Tibial artery (tissue), 4 donors: ENCODE results near the gene RUNX2.

ENCODE experiments used
- DNase-seq, 2 donors: peaks; one replicate each; pipeline ENCODE4 v3.0.0-alpha.2; 2019
- H3K27ac ChIP-seq, 2 donors: fragments of 200-600 bp; sonication (generic) in 1 of 2; 1 replicate in 1 of 2; 2 replicates in 1 of 2; pipeline ENCODE4 v1.5.1; 2018 to 2019; ENCODE audit warnings: mild to moderate bottlenecking in 1 of 2
- H3K27me3 ChIP-seq, 2 donors: fragments of 200-600 bp; sonication (generic) in 1 of 2; one replicate each; pipeline versions ENCODE4 v1.5.1 to v1.6.0; 2016 to 2019
- H3K36me3 ChIP-seq, 3 donors: fragments of 200-600 bp; sonication (generic) in 2 of 3; one replicate each; pipeline ENCODE4 v1.5.1; 2016 to 2019; ENCODE audit warnings: mild to moderate bottlenecking in 2 of 3
- H3K4me1 ChIP-seq, 4 donors: fragments of 200-600 bp; sonication (generic) in 2 of 4; 1 replicate in 3 of 4; 2 replicates in 1 of 4; pipeline ENCODE4 v1.5.1; 2016 to 2019
- H3K4me3 ChIP-seq, 2 donors: fragments of 200-600 bp; sonication (generic) in 1 of 2; 1 replicate in 1 of 2; 2 replicates in 1 of 2; pipeline ENCODE4 v1.5.1; 2018 to 2019; ENCODE audit warnings: mild to moderate bottlenecking in 2 of 2
- H3K9me3 ChIP-seq, 3 donors: fragments of 200-600 bp; sonication (generic) in 1 of 3; one replicate each; pipeline ENCODE4 v1.5.1; 2016 to 2019
- intact Hi-C: fragments of 100-400 bp; cut with DNase I; formaldehyde crosslinking; loops from one replicate; pipeline ENCODE4 v1.15.0; 2023; ENCODE audit warnings: low total_unique reads
- TF ChIP-seq, protein P1 (sequence below), 2 experiments: fragments of 200-600 bp in 1 of 2; fragments of 450-650 bp in 1 of 2; IDR thresholded peaks; one replicate each; pipeline ENCODE4 v1.5.1; 2017 to 2019; ENCODE audit warnings: antibody characterized with exemption in 2 of 2, mild to moderate bottlenecking in 1 of 2, moderate library complexity in 1 of 2

RUNX2 gene

DNA sequence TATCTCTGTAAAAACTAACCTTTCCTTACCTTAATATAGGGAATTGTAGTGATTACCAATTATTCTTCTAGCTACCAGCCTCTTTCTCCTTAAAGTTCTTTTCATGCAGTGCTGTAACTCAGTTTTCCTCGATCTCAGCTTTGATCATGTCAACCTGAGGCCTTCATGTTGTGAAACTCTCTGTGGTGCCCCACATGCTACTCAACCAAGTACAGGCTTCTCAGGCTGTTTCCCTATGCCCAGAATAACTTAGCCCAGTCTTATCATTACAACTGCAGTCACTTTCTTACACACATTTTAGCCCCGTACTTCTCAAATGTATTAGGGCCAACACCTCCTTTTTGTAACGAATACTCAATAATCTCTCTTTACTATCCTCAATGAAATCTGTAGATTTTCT lies 139.7 kb downstream of the RUNX2 start:
- no peak overlapping the region for H3K4me3 ChIP-seq
- H3K27me3 ChIP-seq = no peaks in the 10 kb centered on the region
- no peak for DNase-seq
- no peaks in the 10 kb centered on the region for H3K9me3 ChIP-seq
- no peak overlapping the region for H3K27ac ChIP-seq
- TF ChIP-seq, protein P1, sequence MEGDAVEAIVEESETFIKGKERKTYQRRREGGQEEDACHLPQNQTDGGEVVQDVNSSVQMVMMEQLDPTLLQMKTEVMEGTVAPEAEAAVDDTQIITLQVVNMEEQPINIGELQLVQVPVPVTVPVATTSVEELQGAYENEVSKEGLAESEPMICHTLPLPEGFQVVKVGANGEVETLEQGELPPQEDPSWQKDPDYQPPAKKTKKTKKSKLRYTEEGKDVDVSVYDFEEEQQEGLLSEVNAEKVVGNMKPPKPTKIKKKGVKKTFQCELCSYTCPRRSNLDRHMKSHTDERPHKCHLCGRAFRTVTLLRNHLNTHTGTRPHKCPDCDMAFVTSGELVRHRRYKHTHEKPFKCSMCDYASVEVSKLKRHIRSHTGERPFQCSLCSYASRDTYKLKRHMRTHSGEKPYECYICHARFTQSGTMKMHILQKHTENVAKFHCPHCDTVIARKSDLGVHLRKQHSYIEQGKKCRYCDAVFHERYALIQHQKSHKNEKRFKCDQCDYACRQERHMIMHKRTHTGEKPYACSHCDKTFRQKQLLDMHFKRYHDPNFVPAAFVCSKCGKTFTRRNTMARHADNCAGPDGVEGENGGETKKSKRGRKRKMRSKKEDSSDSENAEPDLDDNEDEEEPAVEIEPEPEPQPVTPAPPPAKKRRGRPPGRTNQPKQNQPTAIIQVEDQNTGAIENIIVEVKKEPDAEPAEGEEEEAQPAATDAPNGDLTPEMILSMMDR (IDR thresholded peaks at IDR 0.05) = no peak
- no peaks in the 10 kb centered on the region for H3K36me3 ChIP-seq
- intact Hi-C loops = no loop called here
- no peaks in the 10 kb centered on the region for H3K4me1 ChIP-seq

DNA sequence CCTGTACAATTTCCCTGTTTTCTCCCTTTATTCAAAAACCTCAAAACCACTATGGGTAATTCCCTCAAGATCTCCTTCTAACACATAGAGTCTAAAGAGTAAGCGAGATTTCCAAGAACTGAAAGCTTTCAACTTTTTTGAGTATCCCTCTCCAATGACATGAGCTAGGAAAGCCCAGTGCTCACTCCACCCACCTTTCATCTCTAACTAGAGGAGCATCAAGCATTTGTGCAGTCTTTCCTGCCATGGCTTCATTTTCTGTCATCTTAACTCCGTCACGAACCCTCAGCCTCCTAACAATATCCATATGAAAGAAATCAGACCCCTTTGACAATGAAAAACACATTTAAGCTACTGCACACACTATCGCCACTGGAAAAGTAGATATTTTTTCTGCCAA lies 141.5 kb downstream of the RUNX2 start:
- no peak overlapping the region for H3K4me3 ChIP-seq
- H3K27ac ChIP-seq = no peak overlapping the region
- intact Hi-C loops = no loop called here
- no peaks in the 10 kb centered on the region for H3K4me1 ChIP-seq
- no peaks in the 10 kb centered on the region for H3K27me3 ChIP-seq
- DNase-seq = no peak
- H3K36me3 ChIP-seq = no peaks in the 10 kb centered on the region
- TF ChIP-seq, protein P1 (IDR thresholded peaks at IDR 0.05) = no peak
- no peaks in the 10 kb centered on the region for H3K9me3 ChIP-seq

DNA sequence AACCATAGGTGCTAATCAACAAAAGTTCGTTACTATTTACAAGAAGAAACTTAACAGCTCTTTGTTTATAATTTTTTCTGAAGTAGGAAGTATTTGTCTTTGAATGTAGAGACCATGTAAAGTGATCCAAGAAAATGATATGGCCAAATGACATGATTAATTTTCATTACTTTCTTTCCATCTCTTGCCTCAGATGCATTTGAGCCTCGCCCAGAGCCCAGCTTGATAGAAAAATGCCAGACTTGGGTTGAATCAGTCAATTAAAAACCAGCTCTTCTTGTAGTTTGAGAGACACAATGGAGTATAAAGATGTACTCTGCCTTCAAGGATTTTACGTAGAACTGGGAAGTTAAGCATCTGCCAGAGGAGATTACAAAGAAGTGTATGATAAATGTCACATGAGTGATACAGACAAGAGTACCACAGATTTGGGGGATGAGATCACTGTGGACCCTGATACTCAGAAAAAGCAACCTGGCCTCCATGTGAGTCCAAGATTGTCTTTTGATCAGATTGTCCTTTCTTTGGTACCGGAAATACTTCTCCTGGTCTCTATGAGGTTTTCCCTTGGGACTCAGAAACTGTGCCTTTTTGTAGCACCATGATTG lies 142.1 kb downstream of the RUNX2 start:
- TF ChIP-seq, protein P1 (IDR thresholded peaks at IDR 0.05) = no peak
- DNase-seq = no peak
- Histone ChIP-seq H3K4me3 (no peak overlapping the region), H3K4me1 (no peaks in the 10 kb centered on the region), H3K27ac (no peak overlapping the region), H3K36me3 (no peaks in the 10 kb centered on the region), H3K9me3 (no peaks in the 10 kb centered on the region), H3K27me3 (no peaks in the 10 kb centered on the region)
- intact Hi-C loops = no loop called here

DNA sequence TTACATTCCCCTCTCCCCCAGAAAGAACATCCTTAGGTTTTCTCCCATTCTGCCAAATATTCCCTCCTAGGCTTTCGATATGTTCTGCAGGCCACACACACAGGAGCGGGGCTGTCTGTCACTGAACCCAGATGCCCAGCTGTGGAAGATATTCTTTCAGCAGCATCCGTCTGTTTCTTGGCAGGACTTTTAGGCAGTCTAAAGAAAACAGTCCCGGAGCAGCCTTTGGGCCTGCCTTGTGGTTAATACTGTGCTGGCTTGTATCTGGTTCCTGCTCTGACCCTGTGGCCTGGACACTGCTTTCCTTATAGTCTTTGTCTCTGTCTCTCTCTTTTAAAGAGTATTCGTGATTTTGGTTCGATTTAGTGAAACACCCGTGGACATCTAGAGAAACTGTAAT lies 144.3 kb downstream of the RUNX2 start:
- intact Hi-C loops = loop anchor here (2.0 kb wide), 1 partner anchor 40 kb away; no protein-coding TSS in a partner anchor
- no peaks in the 10 kb centered on the region for H3K36me3 ChIP-seq
- TF ChIP-seq, protein P1 (IDR thresholded peaks at IDR 0.05) = no peak
- H3K9me3 ChIP-seq = no peaks in the 10 kb centered on the region
- H3K27me3 ChIP-seq = no peaks in the 10 kb centered on the region
- H3K27ac ChIP-seq = no peak overlapping the region
- H3K4me1 ChIP-seq = no peaks in the 10 kb centered on the region
- no peak overlapping the region for H3K4me3 ChIP-seq
- DNase-seq = no peak

DNA sequence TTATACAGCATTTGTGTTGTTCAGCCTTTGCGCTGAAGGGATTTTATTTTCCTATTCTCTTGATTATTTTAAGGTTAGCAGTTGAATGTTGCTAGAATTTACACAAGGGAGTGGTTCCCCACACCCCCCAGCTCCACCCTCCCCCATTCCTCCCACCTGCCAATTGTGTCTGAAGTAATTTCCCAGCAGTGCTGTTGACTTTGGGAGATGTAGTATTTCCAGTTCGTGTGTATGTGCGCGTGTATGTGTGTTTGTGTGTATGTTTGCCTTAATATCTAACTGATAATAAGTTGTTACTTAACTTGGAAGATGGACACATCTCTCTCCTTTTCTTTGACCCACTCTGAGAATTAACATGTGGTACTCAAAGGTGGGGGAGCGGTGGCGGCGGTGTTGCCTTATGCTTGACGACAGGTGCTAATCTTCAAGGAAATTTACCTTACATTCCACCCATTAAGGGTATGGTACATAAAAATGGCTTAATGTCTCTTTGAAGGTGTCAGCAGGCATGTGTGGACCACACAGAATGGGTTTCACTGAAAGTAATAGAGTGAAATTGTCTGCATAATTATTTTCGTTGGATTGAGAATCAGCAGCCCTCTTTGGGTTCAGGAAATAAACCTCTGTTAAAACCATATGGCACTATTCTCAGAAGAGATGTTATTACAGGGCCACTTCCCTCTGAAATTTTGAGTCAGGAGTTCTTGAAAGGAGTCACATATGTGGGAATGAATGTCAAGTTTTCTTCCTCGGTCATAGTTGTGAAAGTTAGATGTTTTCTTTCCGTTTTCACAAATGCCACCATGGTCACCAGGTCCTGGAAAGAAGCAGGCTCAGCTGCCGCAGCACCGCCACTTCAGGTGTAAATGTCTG lies 145.2 kb downstream of the RUNX2 start:
- DNase-seq = no peak
- H3K27ac ChIP-seq = no peak overlapping the region

More for the DNA sequence above, 145.2 kb downstream of the RUNX2 start:
- TF ChIP-seq, protein P1 (IDR thresholded peaks at IDR 0.05) = no peak
- no peaks in the 10 kb centered on the region for H3K36me3 ChIP-seq
- H3K4me3 ChIP-seq = no peak overlapping the region
- no peaks in the 10 kb centered on the region for H3K4me1 ChIP-seq
- H3K27me3 ChIP-seq = no peaks in the 10 kb centered on the region
- no peaks in the 10 kb centered on the region for H3K9me3 ChIP-seq
- intact Hi-C loops = loop anchor here (2.0 kb wide), 1 partner anchor 41 kb away; no protein-coding TSS in a partner anchor
